K562 (cell line): Measurements from ENCODE around the gene SCN2B.

Experiments
- CBX3 ChIP-seq, 2 experiments: IDR thresholded peaks; 1 replicate in 1 of 2; 2 replicates in 1 of 2; pipeline ENCODE4 v1.6.1; 2012; ENCODE audit warnings: inconsistent platforms in 2 of 2, low read length in 2 of 2, borderline replicate concordance in 1 of 2, control low read depth in 1 of 2
- EZH2 ChIP-seq: IDR thresholded peaks from 2 replicates; pipeline ENCODE4 v1.6.1; 2012; ENCODE audit warnings: low read depth, mild to moderate bottlenecking, inconsistent platforms, low read length, borderline replicate concordance
- POLR2AphosphoS5 ChIP-seq: IDR thresholded peaks from 2 replicates; pipeline ENCODE4 v1.6.1; 2011; ENCODE audit warnings: mild to moderate bottlenecking, low read depth, low read length, moderate library complexity; ENCODE audit not compliant: control insufficient read depth, insufficient read depth
- SAP30 ChIP-seq: fragments of 200-600 bp; sonication (generic); IDR thresholded peaks from 2 replicates; pipeline ENCODE4 v1.6.1; 2012; ENCODE audit warnings: borderline replicate concordance, low read depth, mild to moderate bottlenecking, moderate library complexity, low read length, control low read depth, inconsistent platforms; ENCODE audit not compliant: insufficient read depth, poor library complexity, severe bottlenecking
- SMARCC2 ChIP-seq: fragments of 450-650 bp; IDR thresholded peaks from 2 replicates; pipeline ENCODE4 v1.6.1; 2017; ENCODE audit warnings: antibody characterized with exemption, moderate library complexity, mild to moderate bottlenecking, low read depth
- ZFP1 ChIP-seq: fragments of 450-650 bp; formaldehyde crosslinking; IDR thresholded peaks from 2 replicates; pipeline ENCODE4 v1.4.0; 2020; ENCODE audit warnings: mild to moderate bottlenecking, mixed read lengths
- TF ChIP-seq, protein P1 (sequence below), 3 experiments: IDR thresholded peaks in 2 of 3; conservative IDR thresholded peaks in 1 of 3; 2 replicates each; pipeline ENCODE4 v1.5.1; 2011 to 2012; ENCODE audit warnings: low read length in 3 of 3, mild to moderate bottlenecking in 3 of 3, control low read depth in 2 of 3, improper control_type of control experiment in 1 of 3, inconsistent platforms in 1 of 3, low read depth in 1 of 3, mixed read lengths in 1 of 3, moderate library complexity in 1 of 3; ENCODE audit not compliant: insufficient read depth in 2 of 3

DNA sequence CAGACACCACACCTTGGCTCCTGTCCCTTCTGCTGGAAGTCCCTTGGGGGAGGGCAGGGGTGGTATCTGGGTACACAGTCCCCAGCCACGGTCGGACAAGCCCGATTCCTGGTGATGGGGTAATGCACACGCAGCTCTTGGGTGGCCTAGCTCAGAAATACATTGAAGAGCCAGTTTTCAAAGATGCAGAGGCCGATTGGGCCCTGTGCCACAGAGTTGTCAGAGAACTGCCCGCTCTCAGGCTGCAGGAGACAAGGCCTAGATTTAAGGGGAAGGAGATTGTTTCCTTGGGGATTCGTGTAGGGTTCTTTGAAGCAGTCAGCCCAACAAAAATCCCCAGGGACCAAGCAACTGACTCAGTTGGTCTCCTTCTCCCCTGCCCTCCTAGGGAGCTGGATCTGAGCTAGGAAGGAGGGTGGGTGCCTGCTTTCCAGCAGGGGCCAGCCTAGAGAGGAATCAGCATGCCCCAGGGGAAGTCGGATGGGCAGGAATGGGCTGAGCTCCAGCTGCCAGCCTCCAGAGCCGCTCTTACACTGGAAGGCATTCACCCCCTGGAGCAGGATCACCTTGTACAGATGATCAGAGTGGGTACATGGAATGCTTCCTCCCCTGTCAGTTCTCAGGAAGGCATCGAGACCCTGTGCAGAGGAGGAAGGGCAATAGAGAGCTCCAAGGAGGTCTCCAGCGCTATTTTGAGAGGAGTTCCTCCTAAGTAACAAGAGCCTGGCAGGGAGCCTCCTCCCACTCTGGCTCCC lies 20.5 kb downstream of the SCN2B start:
- TF ChIP-seq SMARCC2, result no peak
- no peak for TF ChIP-seq ZFP1 (CRISPR knock-in tag)
- TF ChIP-seq, protein P1, sequence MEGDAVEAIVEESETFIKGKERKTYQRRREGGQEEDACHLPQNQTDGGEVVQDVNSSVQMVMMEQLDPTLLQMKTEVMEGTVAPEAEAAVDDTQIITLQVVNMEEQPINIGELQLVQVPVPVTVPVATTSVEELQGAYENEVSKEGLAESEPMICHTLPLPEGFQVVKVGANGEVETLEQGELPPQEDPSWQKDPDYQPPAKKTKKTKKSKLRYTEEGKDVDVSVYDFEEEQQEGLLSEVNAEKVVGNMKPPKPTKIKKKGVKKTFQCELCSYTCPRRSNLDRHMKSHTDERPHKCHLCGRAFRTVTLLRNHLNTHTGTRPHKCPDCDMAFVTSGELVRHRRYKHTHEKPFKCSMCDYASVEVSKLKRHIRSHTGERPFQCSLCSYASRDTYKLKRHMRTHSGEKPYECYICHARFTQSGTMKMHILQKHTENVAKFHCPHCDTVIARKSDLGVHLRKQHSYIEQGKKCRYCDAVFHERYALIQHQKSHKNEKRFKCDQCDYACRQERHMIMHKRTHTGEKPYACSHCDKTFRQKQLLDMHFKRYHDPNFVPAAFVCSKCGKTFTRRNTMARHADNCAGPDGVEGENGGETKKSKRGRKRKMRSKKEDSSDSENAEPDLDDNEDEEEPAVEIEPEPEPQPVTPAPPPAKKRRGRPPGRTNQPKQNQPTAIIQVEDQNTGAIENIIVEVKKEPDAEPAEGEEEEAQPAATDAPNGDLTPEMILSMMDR (IDR thresholded peaks at IDR 0.05 in 2 of 3, conservative IDR thresholded peaks at IDR 0.05 in 1 of 3; ENCODE audit: insufficient read depth in 2 of 3, low read depth in 1 of 3, low read length in 3 of 3), result no peak
- TF ChIP-seq CBX3 (IDR thresholded peaks at IDR 0.05; ENCODE audit: borderline replicate concordance in 1 of 2, low read length in 2 of 2), result no peak
- no peak for TF ChIP-seq EZH2
- no peak for TF ChIP-seq SAP30
- TF ChIP-seq POLR2AphosphoS5, result no peak
